Esophagus squamous epithelium (tissue), 5 donors: Measurements from ENCODE around the gene NOM1. TPM values are rescaled to one million over a fixed set of nuclear protein-coding genes. Genes with fewer than 3 reads are reported as not detected.
A peak's percentile ranks its signal among the peaks of the same experiment; 100 is the strongest.

Source experiments
- DNase-seq: peaks from one replicate; lab custom pipeline; 2025; lab: John Stamatoyannopoulos, UW
- H3K27ac ChIP-seq, 4 donors: fragments of 200-600 bp; sonication (generic); one replicate each; pipeline ENCODE4 v1.5.1; 2016 to 2019; ENCODE audit warnings: mild to moderate bottlenecking in 1 of 4
- H3K27me3 ChIP-seq, 4 donors: fragments of 200-600 bp; sonication (generic); 1 replicate in 3 of 4; 2 replicates in 1 of 4; pipeline versions ENCODE4 v1.5.1 to v1.6.0; 2017 to 2021; ENCODE audit warnings: antibody characterized with exemption in 1 of 4
- H3K36me3 ChIP-seq, 3 donors: fragments of 200-600 bp; sonication (generic); one replicate each; pipeline ENCODE4 v1.5.1; 2016 to 2019
- H3K4me1 ChIP-seq, 3 donors: fragments of 200-600 bp; sonication (generic); one replicate each; pipeline ENCODE4 v1.5.1; 2017 to 2019
- H3K4me3 ChIP-seq, 4 donors: fragments of 200-600 bp; sonication (generic); 1 replicate in 3 of 4; 2 replicates in 1 of 4; pipeline ENCODE4 v1.5.1; 2016 to 2019; ENCODE audit warnings: mild to moderate bottlenecking in 2 of 4, moderate library complexity in 1 of 4
- H3K9me3 ChIP-seq, 3 donors: fragments of 200-600 bp; sonication (generic); one replicate each; pipeline ENCODE4 v1.5.1; 2016 to 2019
- POLR2A ChIP-seq, 4 donors: fragments of 450-650 bp; IDR thresholded peaks; one replicate each; pipeline ENCODE4 v1.6.1; 2017; ENCODE audit warnings: antibody characterized with exemption in 4 of 4, mild to moderate bottlenecking in 4 of 4, moderate library complexity in 3 of 4
- WGBS, 2 donors: methylation state at CpG; one replicate each; pipeline ENCODE4 v1.1.5; 2018; 5-methylcytosine and 5-hydroxymethylcytosine counted together
- intact Hi-C: fragments of 100-400 bp; cut with DNase I; formaldehyde crosslinking; loops from one replicate; pipeline ENCODE4 v1.15.0; 2022
- total RNA-seq, 4 donors: library from RNA; depleted of rRNA; stranded (reverse); fragments of >200 nt; gene quantifications; one replicate each; pipeline ENCODE4 v1.1.0, GENCODE V29; 2016
- TF ChIP-seq, protein P1 (sequence below), 6 experiments: fragments of 450-650 bp in 4 of 6; fragments of 200-600 bp in 2 of 6; sonication (generic) in 2 of 6; IDR thresholded peaks; one replicate each; pipeline ENCODE4 v1.5.1; 2016 to 2019; ENCODE audit warnings: antibody characterized with exemption in 6 of 6, mild to moderate bottlenecking in 4 of 6, moderate library complexity in 4 of 6
- donor health status: DM: yes; HTN: yes; CAD: no.

Gene NOM1
- total RNA-seq, 4 donors from 2014 or later = 4.6 to 26.9 (median 17.8) TPM

DNA sequence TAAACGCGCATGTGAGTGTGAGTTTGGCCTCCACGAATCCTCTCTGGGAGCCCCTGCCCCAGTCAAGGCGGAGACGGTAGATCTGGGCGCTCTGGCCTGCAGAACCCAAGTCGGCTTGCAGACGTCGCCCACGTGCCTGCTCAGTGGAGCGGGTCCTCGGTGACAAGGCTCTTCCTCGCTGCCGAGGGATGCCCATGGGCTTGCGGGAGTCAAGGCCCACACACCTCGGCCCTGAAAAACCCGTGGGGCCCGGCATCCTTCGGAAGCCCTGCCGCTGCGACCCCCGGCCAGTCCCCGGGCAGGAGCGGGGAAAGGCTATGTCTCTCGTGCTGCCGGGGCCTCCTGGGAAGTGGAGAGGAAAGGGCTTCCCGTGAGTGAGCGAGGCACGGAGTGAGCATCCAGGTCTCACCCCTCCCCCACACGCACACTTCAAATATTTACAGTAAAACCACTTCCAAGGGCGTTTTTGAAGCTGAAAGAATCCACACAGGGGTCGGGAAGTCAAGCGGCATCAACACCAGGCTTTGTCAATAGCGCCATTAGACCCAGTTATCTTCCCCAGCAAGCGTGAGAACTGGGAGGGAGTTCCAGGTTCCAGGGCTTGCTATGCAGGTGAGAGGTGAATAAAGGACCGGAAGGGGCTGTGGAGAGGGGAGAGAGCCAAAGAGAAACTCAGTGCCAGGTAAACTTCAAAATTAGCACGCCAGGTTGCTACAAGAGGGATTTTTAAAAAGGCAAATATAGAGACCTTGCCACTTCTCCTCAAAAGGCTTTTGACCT is 62.0 kb downstream of the NOM1 start:
- H3K4me1 ChIP-seq = peaks cover 12 to 36% (median 14%) of the 10 kb centered on the region in 3 donors
- no peaks in the 10 kb centered on the region for H3K9me3 ChIP-seq
- TF ChIP-seq, protein P1, sequence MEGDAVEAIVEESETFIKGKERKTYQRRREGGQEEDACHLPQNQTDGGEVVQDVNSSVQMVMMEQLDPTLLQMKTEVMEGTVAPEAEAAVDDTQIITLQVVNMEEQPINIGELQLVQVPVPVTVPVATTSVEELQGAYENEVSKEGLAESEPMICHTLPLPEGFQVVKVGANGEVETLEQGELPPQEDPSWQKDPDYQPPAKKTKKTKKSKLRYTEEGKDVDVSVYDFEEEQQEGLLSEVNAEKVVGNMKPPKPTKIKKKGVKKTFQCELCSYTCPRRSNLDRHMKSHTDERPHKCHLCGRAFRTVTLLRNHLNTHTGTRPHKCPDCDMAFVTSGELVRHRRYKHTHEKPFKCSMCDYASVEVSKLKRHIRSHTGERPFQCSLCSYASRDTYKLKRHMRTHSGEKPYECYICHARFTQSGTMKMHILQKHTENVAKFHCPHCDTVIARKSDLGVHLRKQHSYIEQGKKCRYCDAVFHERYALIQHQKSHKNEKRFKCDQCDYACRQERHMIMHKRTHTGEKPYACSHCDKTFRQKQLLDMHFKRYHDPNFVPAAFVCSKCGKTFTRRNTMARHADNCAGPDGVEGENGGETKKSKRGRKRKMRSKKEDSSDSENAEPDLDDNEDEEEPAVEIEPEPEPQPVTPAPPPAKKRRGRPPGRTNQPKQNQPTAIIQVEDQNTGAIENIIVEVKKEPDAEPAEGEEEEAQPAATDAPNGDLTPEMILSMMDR (IDR thresholded peaks at IDR 0.05) = no peak
- no peak for TF ChIP-seq POLR2A (IDR thresholded peaks at IDR 0.05)
- peaks cover 18 to 98% (median 39%) of the 10 kb centered on the region in 4 donors for H3K27me3 ChIP-seq
- no peaks in the 10 kb centered on the region for H3K36me3 ChIP-seq
- 6 to 13% methylated on average over 8 to 10 of the region's 37 CpGs for WGBS, 2 donors
- intact Hi-C loops = no loop called here
- DNase-seq = no peak
- no peak overlapping the region for H3K27ac ChIP-seq
- peak overlapping the region; percentile 46 to 73 (median 62) for H3K4me3 ChIP-seq

DNA sequence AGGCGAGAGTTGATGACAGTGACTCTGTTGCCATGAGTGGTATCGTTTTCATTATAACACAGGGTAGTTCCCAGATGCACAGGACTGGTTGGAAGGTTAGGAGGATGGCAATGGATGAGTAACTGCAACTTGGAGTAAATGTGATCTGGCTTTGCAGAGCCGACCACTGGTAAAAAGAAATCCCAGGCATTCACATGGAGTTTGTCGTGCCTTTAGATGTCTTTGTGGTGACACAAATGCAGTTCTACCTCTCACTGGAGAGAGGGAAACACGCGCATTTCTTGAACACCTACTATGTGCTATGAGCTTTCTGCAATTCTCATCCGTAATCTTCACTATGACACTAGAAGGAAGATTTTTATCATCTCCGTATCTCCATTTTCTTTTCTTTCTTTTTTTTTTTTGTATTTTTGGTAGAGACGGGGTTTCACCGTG is 62.6 kb downstream of the NOM1 start:
- intact Hi-C loops = no loop called here
- no peaks in the 10 kb centered on the region for H3K36me3 ChIP-seq
- no peak overlapping the region for H3K27ac ChIP-seq
- TF ChIP-seq POLR2A (IDR thresholded peaks at IDR 0.05) = no peak
- TF ChIP-seq, protein P1 (IDR thresholded peaks at IDR 0.05) = no peak
- peaks cover 12 to 36% (median 14%) of the 10 kb centered on the region in 3 donors for H3K4me1 ChIP-seq
- WGBS, 2 donors = 43 to 45% methylated on average over 10 of the region's 10 CpGs
- no peaks in the 10 kb centered on the region for H3K9me3 ChIP-seq
- DNase-seq = no peak
- peaks cover 18 to 98% (median 38%) of the 10 kb centered on the region in 4 donors for H3K27me3 ChIP-seq
- H3K4me3 ChIP-seq = no peak overlapping the region

DNA sequence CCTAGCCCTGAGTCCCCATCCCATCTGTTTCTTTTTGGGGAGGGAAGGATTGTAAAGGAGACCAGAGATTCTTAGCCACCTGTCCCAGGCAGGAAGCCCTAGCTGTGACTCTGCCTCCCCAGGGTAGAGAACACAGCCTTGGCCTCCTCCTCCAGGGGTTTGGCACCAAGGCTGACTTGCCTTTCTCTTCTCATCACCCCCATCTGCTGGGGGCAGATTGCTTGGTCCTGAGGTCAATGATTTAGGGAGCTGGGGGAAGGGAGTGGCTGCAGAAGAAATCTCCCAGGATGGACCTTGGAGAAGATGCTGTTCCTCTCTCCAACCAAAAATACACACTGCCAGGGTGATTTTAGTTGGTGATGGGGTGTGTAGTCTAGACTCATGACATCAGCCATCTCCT is 63.6 kb downstream of the NOM1 start:
- H3K4me1 ChIP-seq = peaks cover 12 to 41% (median 14%) of the 10 kb centered on the region in 3 donors
- no peaks in the 10 kb centered on the region for H3K9me3 ChIP-seq
- peaks cover 23 to 98% (median 39%) of the 10 kb centered on the region in 4 donors for H3K27me3 ChIP-seq
- no peaks in the 10 kb centered on the region for H3K36me3 ChIP-seq
- TF ChIP-seq, protein P1 (IDR thresholded peaks at IDR 0.05) = no peak
- TF ChIP-seq POLR2A (IDR thresholded peaks at IDR 0.05) = no peak
- DNase-seq = no peak
- no peak overlapping the region for H3K4me3 ChIP-seq
- H3K27ac ChIP-seq = no peak overlapping the region
- intact Hi-C loops = no loop called here

DNA sequence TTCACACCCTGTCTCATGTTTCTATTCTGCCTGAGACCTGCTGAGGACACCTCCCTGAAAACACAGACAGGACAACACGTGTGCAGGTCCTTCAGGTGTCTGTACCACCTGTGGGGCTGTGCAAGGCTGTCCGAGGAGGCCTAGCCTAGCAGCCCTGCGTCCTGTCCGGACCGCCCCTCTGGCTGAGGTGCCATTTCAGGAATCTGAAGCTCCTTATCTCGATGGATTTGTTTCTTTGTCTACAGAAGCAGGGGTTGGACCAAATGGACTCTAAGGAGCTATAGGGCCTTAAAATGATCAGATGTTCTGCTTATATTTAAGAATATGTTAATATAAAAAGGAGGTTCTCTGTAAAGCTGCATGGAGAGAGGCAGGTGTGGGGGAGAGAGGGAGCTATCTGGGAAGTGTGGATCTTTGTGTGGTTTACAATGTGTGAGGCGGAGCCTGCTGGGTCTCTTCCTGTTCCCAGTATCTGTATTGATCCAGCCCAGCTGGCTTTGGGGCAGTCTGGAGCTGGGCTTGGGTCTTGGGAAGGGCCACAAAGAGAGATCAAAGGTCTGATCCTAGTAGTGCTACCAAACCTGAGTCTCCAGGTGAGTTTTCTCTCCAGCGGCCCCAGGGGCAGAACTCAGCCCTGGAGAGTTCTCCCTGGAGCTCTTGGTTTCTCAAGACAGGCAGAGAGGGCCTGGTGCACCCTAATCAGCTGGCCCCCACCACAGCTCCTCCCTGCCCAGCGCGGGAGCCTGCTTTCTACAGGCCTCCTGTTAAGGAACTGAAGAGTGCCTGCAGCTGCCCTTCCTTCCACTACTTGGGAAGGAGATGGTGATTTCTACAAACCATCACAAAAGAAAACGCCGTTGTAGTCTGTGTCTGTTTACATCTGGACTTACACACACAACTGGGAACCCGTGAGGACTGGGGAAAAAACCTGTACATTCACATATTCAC is 64.4 kb downstream of the NOM1 start:
- TF ChIP-seq POLR2A (IDR thresholded peaks at IDR 0.05) = no peak
- TF ChIP-seq, protein P1 (IDR thresholded peaks at IDR 0.05) = no peak
- peaks cover 12 to 44% (median 16%) of the 10 kb centered on the region in 3 donors for H3K4me1 ChIP-seq
- WGBS, 2 donors = 49 to 56% methylated on average over 10 to 11 of the region's 13 CpGs
- no peaks in the 10 kb centered on the region for H3K9me3 ChIP-seq
- peaks cover 26 to 98% (median 37%) of the 10 kb centered on the region in 4 donors for H3K27me3 ChIP-seq
- DNase-seq = no peak
- no peak overlapping the region for H3K27ac ChIP-seq
- no peak overlapping the region for H3K4me3 ChIP-seq
- H3K36me3 ChIP-seq = no peaks in the 10 kb centered on the region
- intact Hi-C loops = no loop called here
